Liver (tissue), 9 donors: Measurements from ENCODE around the gene TMC2. TPM values are rescaled to one million over a fixed set of nuclear protein-coding genes. Genes with fewer than 3 reads are reported as not detected.

ENCODE experiments used
- DNase-seq: peaks from one replicate; pipeline ENCODE4 v3.0.0-alpha.2; 2017; ENCODE audit warnings: low spot score
- H3K27ac ChIP-seq, 2 donors: one replicate each; pipeline ENCODE4 v1.7.0; 2013; ENCODE audit warnings: inconsistent platforms in 2 of 2, low read length in 2 of 2, control low read depth in 1 of 2, low read depth in 1 of 2, mild to moderate bottlenecking in 1 of 2
- H3K27me3 ChIP-seq, 4 donors: one replicate each; pipeline versions ENCODE4 v1.6.1 to v1.7.0; 2013; ENCODE audit warnings: low read length in 3 of 4, inconsistent platforms in 1 of 4, mild to moderate bottlenecking in 1 of 4, moderate library complexity in 1 of 4; ENCODE audit not compliant: control insufficient read depth in 4 of 4, insufficient read depth in 4 of 4
- H3K36me3 ChIP-seq, 4 donors: one replicate each; pipeline versions ENCODE4 v1.6.1 to v1.7.0; 2013; ENCODE audit warnings: low read length in 3 of 4, mild to moderate bottlenecking in 3 of 4, low read depth in 1 of 4, moderate library complexity in 1 of 4; ENCODE audit not compliant: control insufficient read depth in 4 of 4, insufficient read depth in 3 of 4
- H3K4me1 ChIP-seq, 4 donors: one replicate each; pipeline versions ENCODE4 v1.6.1 to v1.7.0; 2013; ENCODE audit warnings: low read length in 3 of 4, mild to moderate bottlenecking in 3 of 4, moderate library complexity in 1 of 4; ENCODE audit not compliant: control insufficient read depth in 4 of 4, insufficient read depth in 4 of 4
- H3K4me3 ChIP-seq, 3 donors: one replicate each; pipeline versions ENCODE4 v1.6.1 to v1.7.0; 2013; ENCODE audit warnings: low read length in 3 of 3, control low read depth in 1 of 3, low read depth in 1 of 3, mild to moderate bottlenecking in 1 of 3
- H3K9ac ChIP-seq, 2 donors: one replicate each; pipeline ENCODE4 v1.7.0; 2013; ENCODE audit warnings: low read length in 2 of 2, mild to moderate bottlenecking in 2 of 2, moderate library complexity in 2 of 2, control low read depth in 1 of 2, low read depth in 1 of 2
- H3K9me3 ChIP-seq, 4 donors: one replicate each; pipeline versions ENCODE4 v1.6.1 to v1.7.0; 2013; ENCODE audit warnings: low read length in 3 of 4; ENCODE audit not compliant: control insufficient read depth in 4 of 4
- CTCF ChIP-seq: fragments of 150-350 bp; IDR thresholded peaks from 2 replicates; pipeline ENCODE4 v1.5.1; 2017; ENCODE audit warnings: improper control_type of control experiment, low read depth, low read length; ENCODE audit not compliant: missing input control
- EGR1 ChIP-seq, 2 donors: IDR thresholded peaks; 2 replicates each; pipeline ENCODE4 v1.6.1; 2016 to 2018; ENCODE audit warnings: antibody characterized with exemption in 2 of 2, low read depth in 2 of 2
- HNF4A ChIP-seq, 2 donors: conservative IDR thresholded peaks; 2 replicates each; pipeline ENCODE4 v1.6.1; 2016; ENCODE audit warnings: antibody characterized with exemption in 2 of 2, mild to moderate bottlenecking in 2 of 2
- HNF4G ChIP-seq: IDR thresholded peaks from 2 replicates; pipeline ENCODE4 v1.6.1; 2016; ENCODE audit warnings: antibody characterized with exemption
- JUND ChIP-seq, 2 donors: IDR thresholded peaks; 2 replicates each; pipeline ENCODE4 v1.6.1; 2016; ENCODE audit warnings: antibody characterized with exemption in 2 of 2
- MAX ChIP-seq: IDR thresholded peaks from 2 replicates; pipeline ENCODE4 v1.6.1; 2016; ENCODE audit warnings: antibody characterized with exemption
- NR2F2 ChIP-seq: IDR thresholded peaks from 2 replicates; pipeline ENCODE4 v1.6.1; 2016; ENCODE audit warnings: antibody characterized with exemption
- RAD21 ChIP-seq, 2 donors: IDR thresholded peaks; 2 replicates each; pipeline ENCODE4 v1.6.1; 2016; ENCODE audit warnings: antibody characterized with exemption in 2 of 2, mild to moderate bottlenecking in 2 of 2
- RXRA ChIP-seq, 2 donors: IDR thresholded peaks; 2 replicates each; pipeline ENCODE4 v1.6.1; 2017 to 2018; ENCODE audit warnings: antibody characterized with exemption in 2 of 2, mild to moderate bottlenecking in 1 of 2
- SP1 ChIP-seq: IDR thresholded peaks from 2 replicates; pipeline ENCODE4 v1.6.1; 2018; ENCODE audit warnings: antibody characterized with exemption, mild to moderate bottlenecking
- TAF1 ChIP-seq: conservative IDR thresholded peaks from 2 replicates; pipeline ENCODE4 v1.6.1; 2016; ENCODE audit warnings: antibody characterized with exemption, mild to moderate bottlenecking
- YY1 ChIP-seq: IDR thresholded peaks from 2 replicates; pipeline ENCODE4 v1.6.1; 2016; ENCODE audit warnings: antibody characterized with exemption, mild to moderate bottlenecking
- WGBS: extraction: QIAGEN DNeasy Blood & Tissue Kit; methylation state at CpG from one replicate; pipeline ENCODE4 v1.1.7; 2013; 5-methylcytosine and 5-hydroxymethylcytosine counted together
- polyA plus RNA-seq, 2 donors: library from polyadenylated mRNA; stranded (reverse) in 1 of 2; unstranded in 1 of 2; fragments of 200-250 nt in 1 of 2; fragments of >200 nt in 1 of 2; fragmentation: Nextera tagmentation in 1 of 2; extraction: Ambion mirVana in 1 of 2; gene quantifications; one replicate each; pipeline versions ENCODE4 v1.2.1 to v1.2.3, GENCODE V29; 2013 to 2015
- total RNA-seq, 2 donors: library from RNA; depleted of rRNA; stranded (reverse); fragments of >200 nt; gene quantifications; one replicate each; pipeline ENCODE4 v1.2.3, GENCODE V29; 2014
- TF ChIP-seq, protein P1 (sequence below): IDR thresholded peaks from 2 replicates; pipeline ENCODE4 v1.6.1; 2016; ENCODE audit warnings: antibody characterized with exemption
- TF ChIP-seq, protein P2 (sequence below): IDR thresholded peaks from 2 replicates; pipeline ENCODE4 v1.6.1; 2016; ENCODE audit warnings: antibody characterized with exemption
- TF ChIP-seq, protein P3 (sequence below): IDR thresholded peaks from 2 replicates; pipeline ENCODE4 v1.6.1; 2016; ENCODE audit warnings: antibody characterized with exemption, mild to moderate bottlenecking
- donor health status: healthy.
- donor health status: healthy.
- donor health status: healthy.
- donor health status: healthy.
- donor health status: healthy.

TMC2 gene
- total and polyA plus RNA-seq, 4 donors = not detected

DNA sequence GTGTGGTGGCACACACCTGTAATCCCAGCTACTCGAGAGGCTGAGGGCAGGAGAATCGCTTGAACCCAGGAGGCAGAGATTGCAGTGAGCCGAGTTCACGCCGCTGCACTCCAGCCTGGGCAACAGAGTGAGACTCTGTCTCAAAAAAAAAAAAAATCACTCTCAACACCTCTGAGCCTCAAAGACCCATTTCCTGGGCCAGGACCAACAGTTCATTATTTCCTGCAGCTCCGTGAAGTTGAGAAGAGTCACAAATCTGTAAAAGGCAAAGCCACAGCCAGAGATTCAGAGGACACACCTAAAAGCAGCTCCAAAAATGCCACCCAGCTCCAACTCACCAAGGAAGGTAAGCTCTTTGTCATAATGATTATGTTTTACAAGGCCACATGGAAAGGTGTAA, 100.9 kb downstream of the TMC2 start:
- Histone ChIP-seq H3K27ac (no peak overlapping the region), H3K9ac (no peak overlapping the region), H3K27me3 (peaks cover 0 to 3% (median 2%) of the 10 kb centered on the region in 4 donors), H3K36me3 (no peaks in the 10 kb centered on the region), H3K4me1 (peaks cover 0 to 2% (median 0%) of the 10 kb centered on the region in 4 donors), H3K9me3 (no peaks in the 10 kb centered on the region), H3K4me3 (no peak overlapping the region)
- 91% methylated on average over 6 of the region's 6 CpGs for WGBS
- TF ChIP-seq, protein P1, sequence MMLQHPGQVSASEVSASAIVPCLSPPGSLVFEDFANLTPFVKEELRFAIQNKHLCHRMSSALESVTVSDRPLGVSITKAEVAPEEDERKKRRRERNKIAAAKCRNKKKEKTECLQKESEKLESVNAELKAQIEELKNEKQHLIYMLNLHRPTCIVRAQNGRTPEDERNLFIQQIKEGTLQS = no peak
- TF ChIP-seq MAX = no peak
- TF ChIP-seq HNF4G = no peak
- TF ChIP-seq NR2F2 = no peak
- no peak for DNase-seq

DNA sequence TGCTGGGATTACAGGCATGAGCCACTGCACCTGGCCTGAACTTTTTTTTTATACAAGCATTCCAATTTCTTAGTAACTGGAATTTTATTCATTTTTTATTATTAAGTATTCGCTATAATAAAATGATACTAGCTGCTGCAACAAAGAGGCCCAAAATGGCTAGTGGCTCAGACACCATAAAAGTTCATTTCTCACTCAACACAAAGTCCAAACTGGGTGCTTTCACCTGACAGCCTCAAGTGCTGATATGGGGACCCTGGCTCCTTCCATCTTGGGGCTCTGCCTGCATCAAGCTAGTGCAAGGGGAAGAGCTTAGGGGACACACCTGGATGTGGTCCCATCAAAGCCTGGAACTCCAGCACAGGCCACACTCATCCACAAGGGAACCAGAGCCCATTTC, 103.9 kb downstream of the TMC2 start:
- Histone ChIP-seq H3K27me3 (peaks cover 0 to under 1% (median 0%) of the 10 kb centered on the region in 4 donors), H3K4me1 (no peaks in the 10 kb centered on the region), H3K36me3 (no peaks in the 10 kb centered on the region), H3K4me3 (no peak overlapping the region), H3K27ac (no peak overlapping the region), H3K9ac (no peak overlapping the region), H3K9me3 (no peaks in the 10 kb centered on the region)
- TF ChIP-seq, protein P2, sequence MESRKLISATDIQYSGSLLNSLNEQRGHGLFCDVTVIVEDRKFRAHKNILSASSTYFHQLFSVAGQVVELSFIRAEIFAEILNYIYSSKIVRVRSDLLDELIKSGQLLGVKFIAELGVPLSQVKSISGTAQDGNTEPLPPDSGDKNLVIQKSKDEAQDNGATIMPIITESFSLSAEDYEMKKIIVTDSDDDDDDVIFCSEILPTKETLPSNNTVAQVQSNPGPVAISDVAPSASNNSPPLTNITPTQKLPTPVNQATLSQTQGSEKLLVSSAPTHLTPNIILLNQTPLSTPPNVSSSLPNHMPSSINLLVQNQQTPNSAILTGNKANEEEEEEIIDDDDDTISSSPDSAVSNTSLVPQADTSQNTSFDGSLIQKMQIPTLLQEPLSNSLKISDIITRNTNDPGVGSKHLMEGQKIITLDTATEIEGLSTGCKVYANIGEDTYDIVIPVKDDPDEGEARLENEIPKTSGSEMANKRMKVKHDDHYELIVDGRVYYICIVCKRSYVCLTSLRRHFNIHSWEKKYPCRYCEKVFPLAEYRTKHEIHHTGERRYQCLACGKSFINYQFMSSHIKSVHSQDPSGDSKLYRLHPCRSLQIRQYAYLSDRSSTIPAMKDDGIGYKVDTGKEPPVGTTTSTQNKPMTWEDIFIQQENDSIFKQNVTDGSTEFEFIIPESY = no peak
- TF ChIP-seq RXRA (IDR thresholded peaks at IDR 0.05) (no peak), MAX (no peak), RAD21 (IDR thresholded peaks at IDR 0.05) (no peak), TAF1 (no peak), HNF4G (no peak), SP1 (no peak), CTCF (no peak), YY1 (no peak), EGR1 (IDR thresholded peaks at IDR 0.05; ENCODE audit: low read depth in 2 of 2) (no peak)
- TF ChIP-seq, protein P1 = no peak
- DNase-seq = no peak
- WGBS = 95% methylated on average over 1 of the region's 1 CpG

DNA sequence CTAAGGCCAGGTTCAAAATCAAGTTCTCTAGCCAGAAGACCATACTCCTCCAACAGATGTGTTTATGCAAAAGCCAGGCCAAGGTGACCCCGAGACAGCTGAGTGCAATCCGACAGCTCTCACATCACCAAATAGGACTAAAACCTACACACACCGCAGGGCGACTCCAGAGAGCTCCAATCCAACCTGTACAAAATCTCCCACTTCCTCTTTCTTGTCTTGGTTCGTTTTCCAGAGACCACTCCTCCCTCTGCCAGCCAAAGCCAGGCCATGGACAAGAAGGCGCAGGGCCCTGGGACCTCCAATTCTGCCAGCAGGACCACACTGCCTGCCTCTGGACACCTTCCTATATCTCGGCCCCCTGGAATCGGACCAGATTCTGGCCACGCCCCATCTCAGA, 104.5 kb downstream of the TMC2 start:
- Histone ChIP-seq H3K4me1 (no peaks in the 10 kb centered on the region), H3K36me3 (no peaks in the 10 kb centered on the region), H3K27me3 (no peaks in the 10 kb centered on the region), H3K9ac (no peak overlapping the region), H3K27ac (no peak overlapping the region), H3K4me3 (no peak overlapping the region), H3K9me3 (no peaks in the 10 kb centered on the region)
- no peak for DNase-seq
- WGBS = 90% methylated on average over 9 of the region's 9 CpGs
- TF ChIP-seq, protein P1 = no peak
- no peak for TF ChIP-seq JUND (IDR thresholded peaks at IDR 0.05)
- TF ChIP-seq, protein P3, sequence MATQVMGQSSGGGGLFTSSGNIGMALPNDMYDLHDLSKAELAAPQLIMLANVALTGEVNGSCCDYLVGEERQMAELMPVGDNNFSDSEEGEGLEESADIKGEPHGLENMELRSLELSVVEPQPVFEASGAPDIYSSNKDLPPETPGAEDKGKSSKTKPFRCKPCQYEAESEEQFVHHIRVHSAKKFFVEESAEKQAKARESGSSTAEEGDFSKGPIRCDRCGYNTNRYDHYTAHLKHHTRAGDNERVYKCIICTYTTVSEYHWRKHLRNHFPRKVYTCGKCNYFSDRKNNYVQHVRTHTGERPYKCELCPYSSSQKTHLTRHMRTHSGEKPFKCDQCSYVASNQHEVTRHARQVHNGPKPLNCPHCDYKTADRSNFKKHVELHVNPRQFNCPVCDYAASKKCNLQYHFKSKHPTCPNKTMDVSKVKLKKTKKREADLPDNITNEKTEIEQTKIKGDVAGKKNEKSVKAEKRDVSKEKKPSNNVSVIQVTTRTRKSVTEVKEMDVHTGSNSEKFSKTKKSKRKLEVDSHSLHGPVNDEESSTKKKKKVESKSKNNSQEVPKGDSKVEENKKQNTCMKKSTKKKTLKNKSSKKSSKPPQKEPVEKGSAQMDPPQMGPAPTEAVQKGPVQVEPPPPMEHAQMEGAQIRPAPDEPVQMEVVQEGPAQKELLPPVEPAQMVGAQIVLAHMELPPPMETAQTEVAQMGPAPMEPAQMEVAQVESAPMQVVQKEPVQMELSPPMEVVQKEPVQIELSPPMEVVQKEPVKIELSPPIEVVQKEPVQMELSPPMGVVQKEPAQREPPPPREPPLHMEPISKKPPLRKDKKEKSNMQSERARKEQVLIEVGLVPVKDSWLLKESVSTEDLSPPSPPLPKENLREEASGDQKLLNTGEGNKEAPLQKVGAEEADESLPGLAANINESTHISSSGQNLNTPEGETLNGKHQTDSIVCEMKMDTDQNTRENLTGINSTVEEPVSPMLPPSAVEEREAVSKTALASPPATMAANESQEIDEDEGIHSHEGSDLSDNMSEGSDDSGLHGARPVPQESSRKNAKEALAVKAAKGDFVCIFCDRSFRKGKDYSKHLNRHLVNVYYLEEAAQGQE = no peak
- TF ChIP-seq RXRA (IDR thresholded peaks at IDR 0.05) = no peak
- no peak for TF ChIP-seq MAX
- TF ChIP-seq YY1 = no peak
- no peak for TF ChIP-seq HNF4A (conservative IDR thresholded peaks at IDR 0.05)
- no peak for TF ChIP-seq CTCF
- no peak for TF ChIP-seq RAD21 (IDR thresholded peaks at IDR 0.05)
